ENCODE measurements around the gene PDLIM4.

The PDLIM4 gene, protein sequence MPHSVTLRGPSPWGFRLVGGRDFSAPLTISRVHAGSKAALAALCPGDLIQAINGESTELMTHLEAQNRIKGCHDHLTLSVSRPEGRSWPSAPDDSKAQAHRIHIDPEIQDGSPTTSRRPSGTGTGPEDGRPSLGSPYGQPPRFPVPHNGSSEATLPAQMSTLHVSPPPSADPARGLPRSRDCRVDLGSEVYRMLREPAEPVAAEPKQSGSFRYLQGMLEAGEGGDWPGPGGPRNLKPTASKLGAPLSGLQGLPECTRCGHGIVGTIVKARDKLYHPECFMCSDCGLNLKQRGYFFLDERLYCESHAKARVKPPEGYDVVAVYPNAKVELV

DNA sequence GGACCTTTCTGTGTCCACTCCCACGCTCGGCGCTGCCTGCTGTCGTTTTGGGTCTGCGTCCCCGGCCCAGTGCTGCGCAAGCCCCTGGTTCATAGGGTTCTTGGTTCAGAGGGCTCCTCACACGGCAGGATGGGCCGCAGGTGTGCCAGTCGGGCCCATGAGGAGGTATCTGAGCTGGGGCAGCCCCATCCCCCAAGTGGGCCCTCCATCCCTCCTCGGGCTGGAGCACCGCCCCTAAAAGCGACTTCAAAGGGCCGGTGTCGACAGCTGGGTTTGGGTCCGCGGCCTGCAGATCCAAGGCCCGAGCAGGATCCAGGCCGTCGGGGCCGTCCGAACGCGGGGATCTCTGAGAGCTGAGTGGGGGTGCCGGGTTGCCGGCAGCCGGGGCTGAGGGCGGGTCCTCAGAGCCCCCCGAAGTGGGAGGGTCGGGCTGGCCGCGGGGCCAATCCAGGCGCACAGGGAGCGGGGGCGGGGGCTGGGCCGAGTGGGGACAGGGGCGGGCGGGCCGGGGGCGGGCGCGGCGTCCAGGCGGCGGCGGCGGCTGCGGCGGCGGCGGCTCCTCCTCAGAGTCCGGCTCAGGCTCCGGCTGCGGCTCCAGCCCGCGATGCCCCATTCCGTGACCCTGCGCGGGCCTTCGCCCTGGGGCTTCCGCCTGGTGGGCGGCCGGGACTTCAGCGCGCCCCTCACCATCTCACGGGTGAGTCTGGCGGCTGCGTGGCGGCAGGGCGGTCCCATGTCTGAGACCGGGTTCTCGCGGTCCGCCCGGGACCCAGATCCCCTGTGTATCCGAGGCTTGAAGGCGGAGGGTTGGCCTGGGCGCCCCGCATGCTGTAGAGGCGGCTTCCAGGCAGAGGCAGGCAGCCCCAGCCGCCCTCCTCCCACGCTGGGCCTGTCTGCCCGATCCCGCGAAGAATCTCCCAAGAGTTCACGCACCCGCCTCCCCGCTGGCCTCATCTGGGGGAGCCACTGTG is at the start of gene PDLIM4:
Gene PDLIM4, plus strand, starts transcription at position 566 of the 971 bp plus-strand sequence. Its CDS starts 39 bp downstream, at position 605.
- DNase-seq (ENCODE audit: low spot score) = no peak

DNA sequence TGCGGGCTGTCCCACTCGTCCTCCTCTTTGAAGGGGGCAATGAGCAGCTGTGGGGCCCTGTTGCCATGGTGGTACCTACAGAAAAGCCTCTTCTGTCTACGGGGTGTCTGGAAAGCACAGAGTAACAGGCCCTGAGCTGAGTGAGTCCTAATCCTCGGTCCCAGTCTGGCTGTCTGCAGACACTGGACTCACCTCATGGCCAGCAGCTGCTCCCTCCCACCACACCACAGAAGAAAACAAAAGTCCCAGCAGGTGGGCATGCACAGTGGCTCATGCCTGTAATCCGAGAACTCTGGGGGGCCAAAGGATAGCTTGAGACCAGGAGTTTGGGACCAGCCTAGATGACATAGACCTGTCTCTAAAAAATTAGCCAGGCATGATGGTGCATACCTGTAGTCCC is 49.7 kb upstream of the PDLIM4 start:
- DNase-seq (ENCODE audit: low spot score) = no peak

DNA sequence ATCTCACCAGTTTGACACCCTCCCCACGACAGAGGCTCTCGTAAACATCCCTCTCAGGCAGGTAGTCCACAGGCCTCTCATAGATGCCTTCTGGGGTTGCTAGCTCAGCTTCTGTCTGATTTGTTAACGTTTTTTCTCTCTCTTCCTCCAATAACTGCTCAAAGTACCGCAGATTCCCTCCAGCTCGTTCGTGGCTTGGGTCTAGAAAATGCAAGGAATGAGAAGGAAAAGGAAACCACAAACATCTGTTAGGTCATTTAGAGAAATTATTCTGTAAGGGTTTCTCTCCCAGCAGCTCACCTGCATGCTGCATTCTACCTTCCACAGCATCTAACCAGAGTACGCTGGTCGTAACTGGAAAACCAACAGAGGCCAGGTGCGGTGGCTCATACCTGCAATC is 48.4 kb upstream of the PDLIM4 start:
- DNase-seq (ENCODE audit: low spot score) = no peak

DNA sequence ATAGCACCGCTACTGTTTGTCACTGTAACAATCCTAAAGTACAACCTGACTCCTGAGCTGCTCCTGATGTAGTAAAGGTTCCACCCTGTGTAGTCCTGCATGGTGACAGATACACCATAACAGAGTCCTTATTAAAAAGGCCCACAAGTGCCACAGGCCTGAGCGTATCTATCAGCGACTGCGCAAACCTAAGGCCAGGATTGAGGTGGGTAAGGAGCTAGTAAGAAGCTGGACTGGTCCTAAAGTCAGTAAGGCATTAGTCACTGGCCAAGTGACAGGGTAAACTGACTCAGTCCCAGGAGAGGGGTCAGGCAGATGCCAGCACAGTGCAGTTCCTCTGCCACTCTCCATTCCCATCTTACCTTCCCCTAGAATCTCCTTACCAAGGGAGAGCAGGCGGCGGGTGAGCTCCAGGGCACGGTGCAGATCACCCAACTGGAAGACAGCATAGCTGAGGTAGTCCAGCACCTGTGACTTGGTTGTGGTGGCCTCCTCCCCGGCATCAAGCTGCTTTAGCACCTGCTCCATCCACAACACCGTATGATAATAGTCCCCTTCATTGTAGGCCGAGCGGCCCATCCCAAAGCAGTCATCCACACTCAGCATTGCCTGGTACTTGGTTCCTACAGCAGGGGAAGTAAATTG is 47.5 kb upstream of the PDLIM4 start:
- peak; percentile 49 for DNase-seq (ENCODE audit: low spot score)

DNA sequence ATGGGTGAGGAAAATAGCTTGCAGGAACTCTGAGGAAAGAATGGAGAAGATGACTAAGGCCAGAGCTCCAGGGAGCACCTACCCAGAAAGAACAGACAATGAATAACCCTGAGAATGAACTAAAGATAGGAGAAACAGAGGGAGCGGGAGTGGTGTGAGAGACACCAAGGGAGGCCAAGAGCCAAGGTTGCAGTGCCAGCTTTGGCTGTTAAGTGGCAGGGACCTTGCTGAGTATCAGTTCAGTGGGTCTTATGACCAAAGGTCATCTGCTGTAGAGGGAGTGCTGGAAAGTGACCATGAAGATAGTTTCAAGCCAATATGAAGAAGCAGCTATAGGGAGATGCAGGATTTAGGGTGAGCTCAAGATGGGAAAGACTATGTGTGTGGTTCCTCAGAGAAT is 46.6 kb upstream of the PDLIM4 start:
- DNase-seq (ENCODE audit: low spot score) = no peak

DNA sequence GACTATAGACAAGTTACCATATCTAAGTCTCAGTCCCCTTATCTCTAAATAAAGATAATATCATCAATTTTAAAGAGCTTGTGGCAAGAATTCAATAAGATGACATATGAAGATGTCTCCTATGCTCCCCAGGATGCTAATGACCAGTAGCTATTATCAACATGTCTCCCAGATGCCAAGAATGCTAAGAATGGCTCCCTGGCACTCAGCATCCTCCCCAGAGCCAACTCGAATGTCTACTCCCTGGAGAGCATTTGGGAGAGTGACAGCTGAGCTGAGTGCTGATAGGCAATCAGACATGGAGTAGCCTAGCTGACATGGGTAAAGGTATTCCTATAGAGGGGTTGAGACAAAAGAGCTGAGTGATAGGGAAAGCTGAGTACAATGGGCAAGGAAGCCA is 45.7 kb upstream of the PDLIM4 start:
- no peak for DNase-seq (ENCODE audit: low spot score)

DNA sequence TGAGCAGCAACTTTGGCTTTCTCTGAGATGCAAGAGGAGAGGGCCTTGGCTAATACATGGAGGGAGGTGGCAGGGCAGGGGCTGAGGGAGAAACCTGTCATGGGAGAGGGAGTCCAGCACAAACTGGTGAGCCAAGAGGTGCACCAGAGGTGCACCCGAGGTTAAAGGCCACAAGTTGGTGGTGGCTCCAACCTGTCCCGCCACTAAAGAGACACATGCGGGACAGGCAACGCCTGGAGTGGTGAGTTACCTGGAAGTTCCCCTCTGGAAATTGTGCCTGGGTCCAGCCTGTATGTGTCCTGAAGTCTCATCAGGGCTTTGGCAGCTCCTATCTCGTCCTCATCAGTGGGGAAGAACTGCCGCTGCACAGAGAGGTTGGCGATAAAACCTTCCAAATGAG is 43.8 kb upstream of the PDLIM4 start:
- DNase-seq (ENCODE audit: low spot score) = no peak

DNA sequence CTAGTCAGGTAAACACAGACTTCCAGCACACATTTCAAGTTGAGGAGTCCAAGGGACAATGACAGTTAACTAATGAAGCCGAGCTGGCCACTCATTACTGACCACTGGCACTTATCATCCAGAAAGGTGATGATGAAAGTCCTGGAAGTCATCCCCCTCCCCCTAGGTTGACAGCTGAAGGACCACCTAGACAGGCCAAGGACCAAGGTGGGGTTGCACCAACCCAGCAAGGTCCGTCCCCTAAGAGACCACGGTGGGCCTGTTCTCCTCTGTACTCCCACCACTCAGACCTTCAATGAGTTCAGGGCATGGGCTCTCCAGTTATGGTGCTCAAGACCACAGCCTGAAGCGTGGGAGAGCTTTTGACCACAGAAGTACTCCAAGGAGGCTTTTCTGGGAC is 43.0 kb upstream of the PDLIM4 start:
- DNase-seq (ENCODE audit: low spot score) = no peak

DNA sequence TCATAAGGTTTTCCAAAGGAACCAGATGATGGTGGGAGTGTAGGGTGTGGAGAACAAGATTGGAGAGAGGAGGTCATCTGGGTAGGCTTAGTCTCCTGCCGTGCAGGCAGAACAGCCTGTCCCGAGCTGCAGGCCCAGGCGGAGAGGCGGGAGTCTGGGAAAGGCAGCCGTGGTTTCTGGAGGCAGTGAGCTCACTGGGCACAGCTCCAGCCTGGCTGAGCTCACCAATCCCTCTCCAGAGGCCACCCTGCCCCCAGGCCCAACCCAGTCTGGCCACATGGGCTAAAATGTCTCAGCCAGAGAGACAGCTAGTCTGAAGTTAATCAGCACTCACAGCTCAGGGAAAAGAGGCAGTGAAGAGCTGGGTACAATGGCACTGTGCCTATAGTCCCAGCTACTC is 42.2 kb upstream of the PDLIM4 start:
- DNase-seq (ENCODE audit: low spot score) = peak; percentile 94

DNA sequence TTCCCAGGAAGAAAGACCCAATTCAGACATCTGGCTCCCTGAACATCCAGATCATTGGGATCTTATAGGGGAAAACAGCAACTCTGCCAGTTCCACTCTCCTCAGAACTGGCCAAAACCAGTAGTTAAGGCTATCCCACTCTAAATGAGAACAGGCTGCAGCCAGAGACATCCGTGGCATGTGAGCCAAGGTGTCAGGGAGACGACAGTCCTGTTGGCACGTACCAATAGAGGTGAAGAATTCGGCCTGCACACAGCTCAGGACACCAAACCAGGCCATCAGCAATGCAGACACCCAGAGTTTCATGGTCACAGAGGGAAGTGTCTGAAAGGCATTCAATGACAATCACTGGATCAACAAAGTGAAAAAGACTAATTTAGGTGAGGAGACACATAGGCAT is 39.2 kb upstream of the PDLIM4 start:
- no peak for DNase-seq (ENCODE audit: low spot score)

DNA sequence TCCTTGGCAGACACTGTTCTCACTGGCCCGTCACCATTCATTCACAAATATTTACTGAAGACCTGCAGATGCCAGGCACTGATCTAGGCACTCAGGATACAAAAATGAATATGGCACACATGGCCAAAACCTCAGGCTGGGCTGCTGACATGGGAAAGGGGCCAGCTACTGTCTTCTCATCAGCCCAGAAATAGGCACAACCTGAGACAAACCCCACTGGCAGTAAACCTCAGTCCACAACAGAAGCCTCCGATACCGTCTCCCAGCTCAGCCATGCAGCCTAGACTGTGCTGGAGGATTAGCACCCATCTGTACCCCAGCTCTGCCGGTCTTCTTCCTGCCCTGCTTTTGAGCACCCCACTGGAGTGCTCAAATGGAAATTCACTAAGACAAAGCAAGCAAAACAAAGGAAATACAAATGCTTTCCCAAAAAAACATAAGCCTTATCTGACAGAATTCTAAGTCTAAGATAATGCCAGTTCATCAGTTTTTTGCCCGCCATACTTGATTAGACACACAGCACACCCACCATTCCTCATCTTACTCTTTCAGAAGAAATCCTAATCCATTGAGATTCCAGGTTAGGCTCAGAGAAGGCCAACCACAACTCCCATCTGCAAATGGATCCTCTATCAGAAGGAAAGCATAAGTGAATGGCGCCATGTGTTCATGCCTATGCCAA is 38.1 kb upstream of the PDLIM4 start:
- no peak for DNase-seq (ENCODE audit: low spot score)

DNA sequence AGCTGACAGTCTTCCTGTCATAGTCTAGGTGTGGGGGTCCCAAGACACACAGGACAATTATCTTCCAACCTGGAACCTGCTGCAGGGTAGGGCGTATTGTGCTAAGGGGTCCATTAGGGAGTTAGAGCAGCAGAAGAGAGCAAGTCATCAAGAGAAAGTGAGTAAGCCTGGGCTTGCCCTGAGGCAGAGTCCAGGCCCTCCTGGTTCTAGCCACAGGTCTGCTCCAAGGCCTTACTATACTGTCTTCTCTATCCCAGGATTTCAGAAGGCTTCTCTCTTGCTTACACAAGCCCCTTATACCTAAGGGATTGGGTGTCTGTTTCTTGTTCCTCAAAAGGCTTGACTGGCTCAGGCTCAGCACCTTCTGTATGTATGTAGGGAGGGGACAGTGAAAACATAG is 37.5 kb upstream of the PDLIM4 start:
- no peak for DNase-seq (ENCODE audit: low spot score)

DNA sequence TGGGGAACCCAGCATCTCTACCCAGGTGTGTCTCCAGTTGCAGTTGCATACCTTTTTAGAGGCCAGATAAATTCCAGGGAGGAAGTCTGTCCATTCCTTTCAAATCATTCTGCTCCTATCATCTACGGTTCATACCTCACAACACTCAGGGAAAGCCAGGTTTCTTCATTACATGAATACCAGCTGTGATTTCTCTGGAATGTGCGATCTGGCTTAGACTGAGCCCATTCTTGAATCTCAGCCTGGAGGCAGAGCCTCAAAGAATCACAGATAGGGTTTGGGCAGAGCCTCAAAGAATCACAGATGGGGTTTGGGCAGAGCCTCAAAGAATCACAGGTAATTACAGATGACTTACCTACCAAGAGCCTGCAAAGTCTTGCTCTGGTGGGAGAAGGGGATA is 37.0 kb upstream of the PDLIM4 start:
- DNase-seq (ENCODE audit: low spot score) = no peak

DNA sequence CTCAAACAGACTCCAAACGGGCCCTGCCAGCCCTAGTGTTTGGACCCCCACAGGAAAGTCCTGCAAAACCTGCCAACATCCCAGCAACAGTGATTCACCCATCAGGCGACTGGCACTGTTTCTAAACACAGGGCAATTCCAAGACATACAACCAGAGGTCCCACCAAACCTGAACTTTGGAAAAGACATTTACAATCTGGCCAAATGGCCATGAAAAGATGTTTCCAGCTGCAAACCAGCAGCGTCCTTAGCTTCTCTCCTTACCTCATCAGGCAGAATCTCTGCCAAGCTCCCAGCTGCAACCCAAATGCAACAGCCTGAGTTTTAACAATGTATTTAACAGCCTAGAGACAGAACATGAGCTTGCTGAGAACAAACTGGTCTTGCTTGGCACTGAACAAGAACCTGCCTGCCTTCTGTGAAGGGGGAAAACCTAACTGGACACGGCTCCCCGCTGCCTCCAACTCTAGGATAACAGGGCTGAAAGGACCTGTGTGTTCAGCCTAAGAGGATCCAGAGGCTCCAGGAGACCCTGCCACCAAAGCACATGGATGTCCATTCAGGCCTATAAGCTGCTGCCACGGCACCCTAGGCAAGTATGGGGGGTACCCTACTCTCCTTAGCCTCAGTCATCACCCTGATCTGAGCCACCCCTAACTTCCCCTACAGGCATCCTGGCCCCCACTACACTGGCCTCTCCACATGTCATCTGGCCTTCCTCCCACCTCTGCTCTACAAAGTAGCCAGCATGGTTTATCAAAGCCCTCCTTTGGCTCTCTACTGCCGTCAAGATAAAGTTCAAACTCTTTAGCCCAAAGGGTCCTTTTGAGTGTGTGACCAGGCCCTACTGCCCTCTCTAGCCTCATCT is 35.5 kb upstream of the PDLIM4 start:
- DNase-seq (ENCODE audit: low spot score) = peak; percentile 67

DNA sequence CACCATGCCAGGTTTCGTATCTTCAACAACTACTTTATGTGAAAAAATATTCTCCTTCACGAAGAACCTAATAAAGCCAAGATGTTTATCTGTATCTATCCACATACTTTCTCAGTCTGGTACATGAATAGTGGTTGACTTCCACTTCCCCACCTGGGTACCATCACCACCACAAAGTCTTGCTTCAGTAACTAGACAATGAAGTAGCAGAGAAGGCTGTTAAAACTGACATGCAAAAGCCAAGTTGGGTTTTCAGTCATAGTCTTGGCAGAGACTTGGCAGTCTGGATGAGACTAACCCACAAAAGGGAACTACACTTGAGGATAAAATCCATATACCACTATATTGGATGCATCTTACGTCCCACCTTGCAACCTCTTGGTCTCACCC is 34.9 kb upstream of the PDLIM4 start:
- no peak for DNase-seq (ENCODE audit: low spot score)

DNA sequence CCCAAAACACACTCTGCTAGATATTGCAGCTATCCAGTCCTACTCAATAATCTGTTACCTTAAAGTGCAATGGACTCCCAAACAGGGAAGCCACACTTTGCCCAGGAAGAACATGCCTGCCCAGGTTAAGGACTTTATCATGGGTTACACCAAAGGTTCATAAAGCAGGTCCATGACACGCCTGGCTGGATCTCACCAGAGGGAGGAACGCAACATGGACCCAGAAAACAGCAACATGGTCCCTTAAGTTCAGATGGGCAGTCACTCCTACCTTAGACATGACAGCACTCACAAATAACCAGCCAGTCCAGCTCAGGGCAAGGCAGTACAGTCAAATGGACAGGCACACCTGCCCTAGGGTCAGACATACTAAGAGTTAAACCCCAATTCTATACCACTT is 33.6 kb upstream of the PDLIM4 start:
- no peak for DNase-seq (ENCODE audit: low spot score)

DNA sequence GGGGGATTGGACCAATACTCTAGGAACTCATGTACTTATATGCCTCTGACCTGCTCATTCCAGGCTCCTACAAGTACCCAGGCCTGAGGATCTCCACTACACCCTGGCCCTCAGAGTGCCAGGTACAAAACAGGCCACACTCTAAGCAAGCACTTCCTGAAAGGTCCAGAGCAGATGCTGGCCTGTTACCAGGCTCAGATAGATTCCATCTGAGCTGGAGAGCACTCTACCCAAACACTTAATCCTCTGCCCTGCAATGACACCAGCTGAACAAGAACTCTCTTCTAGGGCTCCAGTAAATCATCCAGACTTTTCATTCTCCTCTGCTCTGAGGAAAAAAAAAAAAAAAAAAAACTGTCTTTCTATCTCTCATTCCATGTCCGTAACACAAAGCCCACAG is 32.8 kb upstream of the PDLIM4 start:
- DNase-seq (ENCODE audit: low spot score) = no peak

DNA sequence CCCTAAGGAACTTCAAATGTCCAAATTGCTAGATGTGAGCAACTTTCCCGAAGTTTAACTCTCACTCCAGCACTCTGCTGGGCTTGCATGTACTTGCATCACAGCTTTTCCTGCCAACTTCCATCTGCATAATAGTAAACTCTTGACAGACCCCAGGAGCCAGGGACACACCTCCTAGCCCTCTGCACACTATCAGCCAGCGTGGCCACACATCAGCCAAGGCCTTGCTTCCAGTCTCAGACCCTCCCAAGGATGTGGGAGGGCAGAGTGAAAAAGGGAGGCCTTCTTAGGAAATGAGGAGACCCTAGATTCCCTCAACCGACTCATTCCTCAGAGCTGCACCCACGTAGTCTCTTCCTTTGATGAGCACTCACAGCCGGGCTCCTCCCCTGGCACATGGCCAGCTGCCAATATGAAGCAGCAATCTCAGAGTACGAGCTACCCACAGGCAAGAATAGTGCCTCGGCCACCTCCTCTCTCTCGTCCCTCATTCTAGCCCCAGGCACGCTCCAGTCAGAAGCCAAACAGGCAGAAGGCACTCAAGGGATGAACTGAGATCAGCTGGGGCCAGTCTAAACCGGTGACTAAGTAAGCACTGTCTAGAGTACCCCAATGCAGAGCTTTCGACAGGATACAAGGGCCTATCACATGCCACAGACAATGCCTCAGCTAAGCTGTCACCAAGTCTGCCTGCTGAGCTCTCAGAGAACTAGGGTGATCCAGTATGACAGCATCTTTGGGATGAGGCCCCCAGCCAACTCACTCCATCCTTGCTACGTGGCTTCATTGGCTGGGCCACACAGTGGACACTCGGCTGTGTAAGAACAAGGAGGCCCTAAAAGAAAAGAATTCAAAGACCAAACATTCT is 32.1 kb upstream of the PDLIM4 start:
- DNase-seq (ENCODE audit: low spot score) = peak; percentile 48

DNA sequence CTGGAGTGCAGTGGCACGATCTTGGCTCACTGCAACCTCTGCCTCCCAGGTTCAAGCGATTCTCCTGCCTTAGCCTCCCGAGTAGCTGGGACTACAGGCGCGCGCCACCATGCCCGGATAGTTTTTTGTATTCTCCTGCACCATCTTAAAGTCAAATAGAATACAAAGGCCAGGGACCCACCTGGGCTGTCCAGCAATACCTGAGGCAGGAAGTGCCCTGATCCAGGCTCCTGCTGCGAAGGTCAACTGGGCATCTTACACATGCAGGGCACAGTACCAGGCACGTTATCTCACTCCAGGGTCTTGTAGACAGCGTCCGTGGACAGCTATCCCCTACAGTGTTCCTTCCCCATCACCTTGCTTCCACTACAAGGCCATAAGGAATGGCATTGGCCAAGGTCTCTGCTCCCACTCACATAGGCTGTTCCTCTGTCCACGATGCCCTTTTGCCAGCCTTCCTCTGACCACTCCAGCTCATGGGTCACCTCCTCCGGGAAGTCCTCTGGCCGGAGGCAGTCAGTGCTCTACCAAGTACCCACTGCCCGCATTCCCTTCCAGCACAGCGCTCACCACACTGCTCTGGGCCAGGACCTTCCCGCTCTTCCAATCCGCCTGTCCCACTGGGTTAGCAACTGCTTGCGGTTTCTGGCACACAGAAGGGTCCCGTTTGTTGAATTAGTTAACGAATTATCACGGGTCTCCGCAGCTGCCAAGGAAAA is 30.8 kb upstream of the PDLIM4 start:
- no peak for DNase-seq (ENCODE audit: low spot score)

DNA sequence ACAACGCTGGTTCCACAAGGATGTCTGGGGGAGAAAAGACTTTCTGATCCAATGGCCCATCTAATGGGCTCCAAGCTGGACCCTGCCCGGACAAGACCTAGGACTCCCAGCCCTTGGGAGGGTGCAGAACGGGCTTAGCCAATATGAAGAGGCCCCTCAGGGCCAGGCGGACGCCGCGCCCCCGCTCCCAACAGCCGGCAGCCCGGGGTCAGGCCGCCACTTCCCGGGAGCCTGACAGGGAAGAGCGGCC is 30.3 kb upstream of the PDLIM4 start:
- DNase-seq (ENCODE audit: low spot score) = no peak

Data from cerebellar cortex (tissue), 1 donor.